CD4-positive, alpha-beta T cell treated with Interleukin-17A for 4 hours (primary cell): ENCODE results near the gene EPHA4.

Source experiments
- DNase-seq: peaks from one replicate; pipeline ENCODE4 v3.0.0-alpha.2; 2020; ENCODE audit warnings: mixed read lengths

Gene EPHA4

DNA sequence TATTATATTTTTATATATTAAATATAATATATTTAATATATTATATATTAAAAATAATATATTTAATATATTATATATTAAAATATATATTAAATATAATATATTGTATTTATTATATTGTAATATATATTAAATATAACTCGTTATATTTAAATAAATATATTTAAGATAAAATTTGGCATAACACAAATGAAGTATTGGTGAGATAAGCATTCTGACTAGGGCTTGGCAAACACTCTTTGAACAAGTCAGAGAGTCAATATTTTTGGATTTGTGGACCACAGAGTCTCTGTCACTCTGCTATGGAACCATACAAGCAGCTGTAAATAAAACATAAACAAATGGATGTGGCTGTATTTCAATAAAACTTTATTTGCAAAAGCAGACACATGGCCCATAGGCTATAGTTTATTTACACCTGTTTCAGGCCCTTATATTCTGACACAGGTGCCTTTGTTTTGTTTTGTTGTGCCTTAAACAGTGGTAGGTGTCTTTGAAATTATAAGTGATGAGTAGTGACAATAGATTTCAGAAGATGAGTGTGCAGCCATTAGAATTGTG, 190.1 kb downstream of the EPHA4 start:
- DNase-seq: no peak

DNA sequence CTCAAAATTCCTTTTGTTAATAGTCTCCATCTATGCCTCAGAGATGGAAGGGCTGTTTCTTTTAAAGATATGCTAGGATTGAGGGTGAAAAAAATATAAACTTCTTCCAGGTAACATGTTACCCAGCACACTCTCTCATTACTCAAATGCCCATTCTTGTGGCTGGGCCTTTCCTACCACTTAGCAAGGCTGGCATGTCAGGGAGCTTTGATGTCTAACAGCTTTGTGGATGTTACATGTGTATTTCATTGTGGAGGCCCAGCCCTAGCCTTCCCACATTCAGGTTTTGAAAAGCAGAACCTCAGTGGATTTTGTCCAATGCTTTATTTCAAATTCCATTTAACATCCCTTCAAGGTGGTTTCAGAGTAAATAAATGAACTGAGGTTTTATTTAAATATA, 191.4 kb downstream of the EPHA4 start:
- DNase-seq: no peak

GRCh38 chr2:221380062-221380461, 192.0 kb downstream of the EPHA4 start:
- no peak for DNase-seq

DNA sequence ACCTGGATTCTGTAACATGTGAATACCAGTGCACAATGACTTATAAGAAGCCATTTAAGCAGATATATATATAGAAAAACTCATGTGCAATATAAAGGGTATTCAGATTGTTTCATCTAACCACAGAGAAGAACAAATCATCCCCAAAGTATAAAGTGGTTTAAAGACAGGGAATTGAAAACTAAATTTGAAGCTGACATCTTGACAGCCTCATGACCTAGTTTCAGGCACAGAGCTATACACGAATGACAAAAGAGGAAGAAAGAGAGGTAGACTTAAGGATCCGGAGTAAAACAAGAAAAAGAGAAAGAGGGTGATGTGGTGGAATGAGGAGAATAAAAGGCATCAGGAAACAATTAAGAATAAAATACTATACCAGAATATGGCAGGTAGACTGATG, 194.5 kb downstream of the EPHA4 start:
- DNase-seq: no peak

GRCh38 chr2:221377066-221377465, 195.0 kb downstream of the EPHA4 start:
- no peak for DNase-seq

GRCh38 chr2:221374234-221374633, 197.9 kb downstream of the EPHA4 start:
- no peak for DNase-seq

GRCh38 chr2:221372907-221373306, 199.2 kb downstream of the EPHA4 start:
- DNase-seq: no peak

DNA sequence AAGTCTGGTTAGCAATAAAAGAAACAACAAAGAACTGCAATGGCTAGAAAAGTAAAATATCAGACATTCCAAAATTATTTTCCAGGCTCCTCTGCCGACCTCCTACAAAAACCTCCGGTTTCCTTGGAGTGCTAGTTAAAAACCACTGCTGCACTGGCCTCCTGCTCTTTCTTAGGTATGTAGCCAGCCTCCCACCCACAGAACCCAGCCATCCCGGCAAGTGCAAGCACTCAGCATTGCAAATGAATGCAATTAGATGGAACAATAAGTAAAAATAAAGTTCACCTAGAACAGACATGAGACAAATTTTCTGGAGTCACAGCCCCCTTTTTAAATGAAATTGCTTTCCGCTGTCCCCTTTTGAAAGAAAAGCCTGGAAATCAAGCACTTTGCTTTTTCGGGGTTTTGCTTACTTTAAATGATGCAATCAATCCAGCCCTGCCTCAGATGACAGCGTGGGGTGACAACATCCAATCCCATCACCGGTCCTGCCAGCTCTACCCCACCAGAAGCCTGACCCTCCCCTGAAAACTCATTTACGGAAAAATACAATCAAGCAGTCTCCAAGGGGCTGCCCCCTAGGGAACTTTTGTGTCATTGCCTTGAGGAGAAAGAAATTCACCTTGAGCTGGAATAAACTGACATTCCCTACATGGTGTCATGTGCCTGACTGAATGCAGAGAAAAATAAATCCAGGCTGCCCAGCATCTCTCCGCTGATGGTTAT, 199.8 kb downstream of the EPHA4 start:
- DNase-seq: no peak

DNA sequence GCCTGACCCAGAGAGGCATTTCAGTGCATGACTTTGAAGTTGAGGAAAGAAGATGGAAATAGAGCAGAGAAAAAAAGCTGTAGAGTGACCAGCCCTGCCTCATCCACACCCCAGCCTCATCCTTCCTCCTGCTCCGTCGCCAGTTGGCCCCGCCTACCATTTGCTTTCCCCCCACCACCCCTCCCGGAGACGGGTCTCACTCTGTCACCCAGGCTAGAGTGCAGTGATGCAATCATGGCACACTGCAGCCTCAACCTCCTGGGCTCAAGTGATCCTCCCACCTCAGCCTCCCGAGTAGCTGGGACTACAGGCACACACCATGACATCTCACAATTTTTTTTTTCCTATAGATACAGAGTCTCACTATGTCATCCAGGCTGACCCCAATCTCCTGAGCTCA, 200.8 kb downstream of the EPHA4 start:
- no peak for DNase-seq

- DNase-seq: no peak
These were observed 201.3 kb downstream of the EPHA4 start for GRCh38 chr2:221370857-221371211.

GRCh38 chr2:221370076-221370856, 201.8 kb downstream of the EPHA4 start:
- no peak for DNase-seq
